Bronchial epithelial cell (primary cell): ENCODE measurements around the gene ESRP2. TPM values are rescaled to one million over a fixed set of nuclear protein-coding genes. Genes with fewer than 3 reads are reported as not detected.

Source experiments
- DNase-seq: peaks from one replicate; pipeline ENCODE4 v3.0.0-alpha.2; 2010; ENCODE audit warnings: low read depth
- FAIRE-seq: peaks from 2 replicates; lab custom pipeline; 2011; peaks lifted over from hg19 to GRCh38; lab: Jason Lieb, UNC
- H3K27me3 ChIP-seq: 2 replicates; pipeline ENCODE4 v1.5.1; 2011; ENCODE audit warnings: low read length; ENCODE audit not compliant: control insufficient read depth, insufficient read depth
- H3K36me3 ChIP-seq: 2 replicates; pipeline ENCODE4 v1.5.1; 2011; ENCODE audit warnings: low read length; ENCODE audit not compliant: control insufficient read depth, insufficient read depth
- H3K4me3 ChIP-seq: 2 replicates; pipeline ENCODE4 v1.5.1; 2011; ENCODE audit warnings: mild to moderate bottlenecking, low read depth, low read length, control low read depth
- total RNA-seq: library from RNA; depleted of rRNA; stranded (reverse); fragments of >200 nt; gene quantifications from 2 replicates; pipeline ENCODE4 v1.2.1, GENCODE V29; 2014
- TF ChIP-seq, protein P1 (sequence below): IDR thresholded peaks from 2 replicates; pipeline ENCODE4 v1.5.1; 2011; ENCODE audit warnings: mild to moderate bottlenecking, moderate library complexity, low read length, control low read depth, inconsistent platforms; ENCODE audit not compliant: insufficient read depth, severe bottlenecking

ESRP2 gene
- total RNA-seq, 1 donor from 2014 or later: 49.0 TPM

DNA sequence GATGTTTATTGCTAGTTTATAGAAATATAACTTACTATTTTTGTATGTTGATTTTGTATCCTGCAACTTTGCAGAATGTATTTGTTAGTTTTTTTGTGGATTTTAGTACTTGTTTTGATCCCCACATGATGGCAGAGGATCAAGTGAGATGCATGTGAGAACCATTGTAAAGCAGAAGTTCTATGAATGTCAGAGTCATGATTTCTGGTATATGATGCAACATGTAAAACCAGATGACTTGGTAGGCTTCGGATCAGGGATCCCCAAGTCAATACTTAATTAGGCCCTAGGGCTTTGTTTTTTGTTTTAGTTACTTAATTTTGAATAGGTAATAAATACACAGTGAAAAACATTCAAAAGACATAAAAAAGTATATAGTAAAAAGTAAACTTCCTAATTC, 45.8 kb downstream of the ESRP2 start:
- TF ChIP-seq, protein P1, sequence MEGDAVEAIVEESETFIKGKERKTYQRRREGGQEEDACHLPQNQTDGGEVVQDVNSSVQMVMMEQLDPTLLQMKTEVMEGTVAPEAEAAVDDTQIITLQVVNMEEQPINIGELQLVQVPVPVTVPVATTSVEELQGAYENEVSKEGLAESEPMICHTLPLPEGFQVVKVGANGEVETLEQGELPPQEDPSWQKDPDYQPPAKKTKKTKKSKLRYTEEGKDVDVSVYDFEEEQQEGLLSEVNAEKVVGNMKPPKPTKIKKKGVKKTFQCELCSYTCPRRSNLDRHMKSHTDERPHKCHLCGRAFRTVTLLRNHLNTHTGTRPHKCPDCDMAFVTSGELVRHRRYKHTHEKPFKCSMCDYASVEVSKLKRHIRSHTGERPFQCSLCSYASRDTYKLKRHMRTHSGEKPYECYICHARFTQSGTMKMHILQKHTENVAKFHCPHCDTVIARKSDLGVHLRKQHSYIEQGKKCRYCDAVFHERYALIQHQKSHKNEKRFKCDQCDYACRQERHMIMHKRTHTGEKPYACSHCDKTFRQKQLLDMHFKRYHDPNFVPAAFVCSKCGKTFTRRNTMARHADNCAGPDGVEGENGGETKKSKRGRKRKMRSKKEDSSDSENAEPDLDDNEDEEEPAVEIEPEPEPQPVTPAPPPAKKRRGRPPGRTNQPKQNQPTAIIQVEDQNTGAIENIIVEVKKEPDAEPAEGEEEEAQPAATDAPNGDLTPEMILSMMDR: no peak
- DNase-seq: no peak
- no peak for FAIRE-seq
- Histone ChIP-seq H3K27me3 (no peaks in the 10 kb centered on the region), H3K4me3 (no peak overlapping the region), H3K36me3 (peaks cover 8% of the 10 kb centered on the region)

DNA sequence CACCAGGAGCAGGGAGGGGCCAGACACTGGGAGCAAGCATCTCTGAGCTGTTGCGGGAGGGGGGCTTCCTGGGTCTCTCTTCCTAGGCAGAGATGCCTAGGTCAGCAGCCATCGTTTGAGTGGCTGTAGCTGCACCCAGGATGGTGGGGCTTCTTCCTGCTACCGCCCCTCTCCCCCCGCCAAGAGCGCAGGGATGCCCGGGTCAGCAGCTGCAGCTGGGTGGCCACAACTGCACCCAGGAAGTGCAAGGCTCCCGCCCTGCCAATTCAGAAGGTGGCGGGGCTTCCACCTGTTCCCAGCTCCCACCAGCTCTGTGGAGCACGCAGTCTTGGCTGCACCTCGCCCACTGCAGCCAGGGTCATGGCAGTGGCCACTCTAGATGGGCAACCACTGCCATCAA, 47.8 kb downstream of the ESRP2 start:
- DNase-seq (no peak), FAIRE-seq (no peak)
- Histone ChIP-seq H3K27me3 (no peaks in the 10 kb centered on the region), H3K36me3 (peaks cover 8% of the 10 kb centered on the region), H3K4me3 (no peak overlapping the region)
- TF ChIP-seq, protein P1: no peak

DNA sequence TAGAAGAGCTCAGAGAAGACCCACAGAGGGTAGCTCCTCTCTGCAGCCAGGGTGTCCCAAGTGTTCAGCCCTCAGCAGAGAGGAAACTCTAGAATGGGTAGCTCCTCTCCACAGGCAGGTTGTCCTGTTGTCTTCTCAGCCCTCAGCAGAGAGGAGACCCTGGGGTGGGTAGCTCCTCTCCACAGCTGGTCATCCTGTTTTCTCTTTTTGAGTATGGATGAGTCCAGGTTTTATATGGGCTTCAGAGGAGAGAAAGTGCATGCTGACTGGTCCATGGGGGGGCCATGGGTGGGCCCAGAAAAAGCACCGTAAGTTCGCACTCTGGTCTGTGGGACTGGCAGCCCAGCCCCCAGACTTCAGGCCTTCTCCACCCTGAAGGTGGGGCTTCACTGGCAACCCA, 48.4 kb downstream of the ESRP2 start:
- H3K27me3 ChIP-seq: no peaks in the 10 kb centered on the region
- H3K4me3 ChIP-seq: no peak overlapping the region
- no peak for DNase-seq
- FAIRE-seq: no peak
- peaks cover 8% of the 10 kb centered on the region for H3K36me3 ChIP-seq
- TF ChIP-seq, protein P1: no peak

DNA sequence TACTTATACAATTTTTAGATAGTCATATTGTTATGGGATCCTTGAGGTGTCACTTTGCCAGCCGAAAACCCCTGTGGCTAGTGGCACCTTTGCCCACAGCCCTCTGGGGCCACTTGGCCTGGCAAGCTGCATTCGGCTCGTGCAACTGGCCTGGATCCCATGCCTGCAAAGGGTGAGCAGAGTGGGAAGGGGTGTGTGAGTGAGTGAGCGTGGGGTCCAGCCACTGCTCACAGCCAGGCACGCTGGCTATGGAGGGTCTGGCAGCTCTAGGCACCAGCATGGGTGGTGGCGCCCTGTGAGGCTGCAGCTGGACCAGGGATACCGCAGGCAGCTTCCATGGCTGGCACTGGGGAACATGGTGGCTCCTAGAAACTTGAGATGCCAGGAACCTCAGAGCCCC, 49.0 kb downstream of the ESRP2 start:
- no peak for DNase-seq
- FAIRE-seq: no peak
- no peak overlapping the region for H3K4me3 ChIP-seq
- TF ChIP-seq, protein P1: no peak
- H3K36me3 ChIP-seq: peaks cover 8% of the 10 kb centered on the region
- no peaks in the 10 kb centered on the region for H3K27me3 ChIP-seq

DNA sequence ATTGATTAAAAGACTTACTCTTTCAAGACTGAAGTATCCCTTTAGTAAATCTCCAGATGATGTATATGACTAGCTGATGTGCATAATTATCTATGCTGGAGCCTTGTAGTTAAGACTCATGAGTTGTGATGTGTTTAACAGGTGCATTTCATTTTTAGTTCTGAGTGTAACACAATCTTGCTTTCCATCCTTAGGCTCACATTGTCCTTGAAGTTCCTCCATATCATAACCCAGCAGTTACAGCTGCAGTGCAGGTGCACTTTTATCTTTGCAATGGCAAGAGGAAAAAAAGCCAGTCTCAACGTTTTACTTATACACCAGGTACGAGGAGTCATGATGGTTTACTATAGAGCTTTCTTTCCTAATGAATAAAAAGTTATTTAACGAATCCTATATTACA, 52.9 kb downstream of the ESRP2 start:
- no peak overlapping the region for H3K4me3 ChIP-seq
- no peaks in the 10 kb centered on the region for H3K27me3 ChIP-seq
- TF ChIP-seq, protein P1: no peak
- FAIRE-seq (no peak), DNase-seq (no peak)
- H3K36me3 ChIP-seq: peaks cover 4% of the 10 kb centered on the region

DNA sequence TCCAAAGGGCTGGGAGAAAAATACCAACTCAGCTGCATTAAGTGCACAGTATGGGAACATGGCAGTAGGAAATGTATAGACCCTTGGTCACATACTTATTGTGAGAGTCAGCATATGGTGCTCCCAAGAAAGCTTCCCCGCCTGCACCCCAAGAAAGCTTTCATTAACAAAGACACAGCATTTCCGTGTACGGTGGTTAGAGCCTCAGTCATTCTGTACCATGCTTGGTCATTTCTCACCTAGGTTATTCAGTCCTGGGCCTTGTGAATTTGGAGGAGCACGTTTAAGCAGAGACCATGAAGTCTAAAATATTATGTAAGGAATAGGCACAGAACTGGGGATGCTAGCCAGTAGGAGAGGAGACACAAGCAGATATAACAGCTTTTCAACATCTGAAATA, 56.1 kb downstream of the ESRP2 start:
- DNase-seq (no peak), FAIRE-seq (no peak)
- H3K4me3 ChIP-seq: no peak overlapping the region
- H3K27me3 ChIP-seq: no peaks in the 10 kb centered on the region
- peaks cover 1% of the 10 kb centered on the region for H3K36me3 ChIP-seq
- TF ChIP-seq, protein P1: no peak
